SK-N-SH (cell line): ENCODE data around the gene APC.

ENCODE experiments used
- CHD2 ChIP-seq: fragments of 150-350 bp; IDR thresholded peaks from 2 replicates; pipeline ENCODE4 v1.6.1; 2018; ENCODE audit warnings: low read length; ENCODE audit not compliant: partially characterized antibody
- EZH2phosphoT487 ChIP-seq: fragments of 200-600 bp; sonication (generic); IDR thresholded peaks from 2 replicates; pipeline ENCODE4 v1.6.1; 2017; ENCODE audit warnings: low read depth, mixed run types, mild to moderate bottlenecking, antibody characterized with exemption, moderate library complexity, borderline replicate concordance
- NFIC ChIP-seq: IDR thresholded peaks from 2 replicates; pipeline ENCODE4 v1.4.0; 2012; ENCODE audit warnings: borderline replicate concordance
- RCOR1 ChIP-seq: fragments of 150-350 bp; IDR thresholded peaks from 2 replicates; pipeline ENCODE4 v1.6.1; 2017; ENCODE audit warnings: antibody characterized with exemption, low read length
- RXRA ChIP-seq: IDR thresholded peaks from 2 replicates; pipeline ENCODE4 v1.4.0; 2012; ENCODE audit warnings: low read depth, mild to moderate bottlenecking, borderline replicate concordance
- SMC3 ChIP-seq: IDR thresholded peaks from 2 replicates; pipeline ENCODE4 v1.6.1; 2012; ENCODE audit warnings: low read depth, low read length, improper control_type of control experiment
- TCF12 ChIP-seq: IDR thresholded peaks from 2 replicates; pipeline ENCODE4 v1.4.0; 2012
- TF ChIP-seq, protein P1 (sequence below): fragments of 200-600 bp; sonication (generic); IDR thresholded peaks from 2 replicates; pipeline ENCODE4 v1.6.1; 2017; ENCODE audit warnings: antibody characterized with exemption, mild to moderate bottlenecking, moderate library complexity

GRCh38 chr5:112876362-112876761, 138.7 kb downstream of the APC start:
- TF ChIP-seq EZH2phosphoT487 (no peak), CHD2 (no peak), RXRA (no peak), NFIC (no peak), RCOR1 (no peak), TCF12 (no peak), SMC3 (no peak)
- TF ChIP-seq, protein P1, sequence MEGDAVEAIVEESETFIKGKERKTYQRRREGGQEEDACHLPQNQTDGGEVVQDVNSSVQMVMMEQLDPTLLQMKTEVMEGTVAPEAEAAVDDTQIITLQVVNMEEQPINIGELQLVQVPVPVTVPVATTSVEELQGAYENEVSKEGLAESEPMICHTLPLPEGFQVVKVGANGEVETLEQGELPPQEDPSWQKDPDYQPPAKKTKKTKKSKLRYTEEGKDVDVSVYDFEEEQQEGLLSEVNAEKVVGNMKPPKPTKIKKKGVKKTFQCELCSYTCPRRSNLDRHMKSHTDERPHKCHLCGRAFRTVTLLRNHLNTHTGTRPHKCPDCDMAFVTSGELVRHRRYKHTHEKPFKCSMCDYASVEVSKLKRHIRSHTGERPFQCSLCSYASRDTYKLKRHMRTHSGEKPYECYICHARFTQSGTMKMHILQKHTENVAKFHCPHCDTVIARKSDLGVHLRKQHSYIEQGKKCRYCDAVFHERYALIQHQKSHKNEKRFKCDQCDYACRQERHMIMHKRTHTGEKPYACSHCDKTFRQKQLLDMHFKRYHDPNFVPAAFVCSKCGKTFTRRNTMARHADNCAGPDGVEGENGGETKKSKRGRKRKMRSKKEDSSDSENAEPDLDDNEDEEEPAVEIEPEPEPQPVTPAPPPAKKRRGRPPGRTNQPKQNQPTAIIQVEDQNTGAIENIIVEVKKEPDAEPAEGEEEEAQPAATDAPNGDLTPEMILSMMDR = no peak
